Testis (tissue), 3 donors: ENCODE data around the gene STON2. TPM values are rescaled to one million over a fixed set of nuclear protein-coding genes. Genes with fewer than 3 reads are reported as not detected.

Experiments
- DNase-seq: peaks from one replicate; pipeline ENCODE4 v3.0.0-alpha.2; 2019
- H3K27ac ChIP-seq, 2 donors: fragments of 200-600 bp; sonication (generic); one replicate each; pipeline ENCODE4 v1.5.1; 2019
- H3K27me3 ChIP-seq: fragments of 200-600 bp; sonication (generic); one replicate; pipeline ENCODE4 v1.5.1; 2019
- H3K36me3 ChIP-seq: fragments of 200-600 bp; sonication (generic); one replicate; pipeline ENCODE4 v1.5.1; 2017; ENCODE audit warnings: low read depth; ENCODE audit errors: missing control alignments
- H3K4me1 ChIP-seq: fragments of 200-600 bp; sonication (generic); one replicate; pipeline ENCODE4 v1.5.1; 2019
- H3K4me3 ChIP-seq, 2 donors: fragments of 200-600 bp; sonication (generic); one replicate each; pipeline ENCODE4 v1.5.1; 2017 to 2019
- H3K9me3 ChIP-seq: fragments of 200-600 bp; sonication (generic); one replicate; pipeline ENCODE4 v1.5.1; 2017
- CTCF ChIP-seq, 3 experiments: fragments of 450-650 bp in 2 of 3; fragments of 200-600 bp in 1 of 3; sonication (generic) in 1 of 3; IDR thresholded peaks; one replicate each; pipeline ENCODE4 v1.5.1; 2016 to 2019; ENCODE audit warnings: antibody characterized with exemption in 3 of 3, mild to moderate bottlenecking in 2 of 3, moderate library complexity in 1 of 3
- POLR2A ChIP-seq: fragments of 450-650 bp; IDR thresholded peaks from one replicate; pipeline ENCODE4 v1.6.1; 2017; ENCODE audit warnings: antibody characterized with exemption, mild to moderate bottlenecking, moderate library complexity
- WGBS, 2 donors: methylation state at CpG; one replicate each; pipeline ENCODE4 v1.1.5; 2018; 5-methylcytosine and 5-hydroxymethylcytosine counted together
- intact Hi-C: fragments of 100-400 bp; cut with DNase I; formaldehyde crosslinking; loops from one replicate; pipeline ENCODE4 v1.15.1; 2023; ENCODE audit warnings: low total_unique reads
- polyA plus RNA-seq: library from polyadenylated mRNA; stranded (reverse); fragments of 350-450 nt; fragmentation: Illumina TruSeq; extraction: RNeasy Lipid Tissue Mini Kit (QIAGEN cat#74804); gene quantifications from one replicate; pipeline ENCODE4 v1.2.3, GENCODE V29; 2014; ENCODE audit warnings: low read depth, low replicate concordance; ENCODE audit not compliant: insufficient read depth
- total RNA-seq, 2 donors: library from RNA; depleted of rRNA; stranded (reverse); fragments of >200 nt; gene quantifications; one replicate each; pipeline ENCODE4 v1.2.3, GENCODE V29; 2016

The STON2 gene
- total and polyA plus RNA-seq, 3 donors from 2014 or later: 8.3 to 38.5 (median 22.8) TPM

- DNase-seq: no peak
- H3K9me3 ChIP-seq: no peaks in the 10 kb centered on the region
- H3K4me1 ChIP-seq: peaks cover 6% of the 10 kb centered on the region
- no peaks in the 10 kb centered on the region for H3K27me3 ChIP-seq
- H3K36me3 ChIP-seq: no peaks in the 10 kb centered on the region
- TF ChIP-seq CTCF (IDR thresholded peaks at IDR 0.05): no peak
- TF ChIP-seq POLR2A: no peak
- no peak overlapping the region for H3K27ac ChIP-seq
- no peak overlapping the region for H3K4me3 ChIP-seq
- WGBS, 2 donors: 71 to 77% methylated on average over 6 of the region's 6 CpGs
- intact Hi-C loops: no loop called here
Measured at GRCh38 chr14:81398196-81398891, 1.8 kb downstream of the STON2 start.

DNA sequence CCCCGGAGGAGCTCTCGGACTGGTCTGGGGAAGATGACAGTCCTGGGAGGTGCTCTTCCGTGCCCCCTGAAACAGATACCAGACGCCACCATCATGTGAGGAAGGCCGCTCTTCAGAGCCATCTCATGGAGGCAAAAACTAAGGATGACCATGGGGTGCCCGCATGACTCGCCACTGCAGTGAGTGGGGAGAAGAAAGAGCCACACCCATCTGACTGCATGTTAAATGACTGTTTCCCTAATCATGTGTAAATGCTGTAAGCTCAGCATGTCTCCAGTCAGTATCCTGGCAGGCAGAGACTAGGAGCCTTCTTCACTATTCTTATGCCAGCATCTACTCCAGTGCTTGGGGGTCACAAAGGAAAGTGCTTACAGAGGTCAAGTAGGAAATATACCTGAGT lies 4.0 kb downstream of the STON2 start:
- Histone ChIP-seq H3K4me3 (no peak overlapping the region), H3K9me3 (no peaks in the 10 kb centered on the region), H3K27me3 (no peaks in the 10 kb centered on the region), H3K36me3 (no peaks in the 10 kb centered on the region), H3K27ac (no peak overlapping the region), H3K4me1 (peaks cover 4% of the 10 kb centered on the region)
- 96 to 97% methylated on average over 7 of the region's 7 CpGs for WGBS, 2 donors
- TF ChIP-seq CTCF (IDR thresholded peaks at IDR 0.05) (no peak), POLR2A (no peak)
- DNase-seq: no peak
- intact Hi-C loops: no loop called here

GRCh38 chr14:81394739-81395138 lies 5.4 kb downstream of the STON2 start:
- no peaks in the 10 kb centered on the region for H3K27me3 ChIP-seq
- no peak overlapping the region for H3K27ac ChIP-seq
- H3K9me3 ChIP-seq: no peaks in the 10 kb centered on the region
- WGBS, 2 donors: 93 to 96% methylated on average over 1 of the region's 1 CpG
- H3K36me3 ChIP-seq: no peaks in the 10 kb centered on the region
- intact Hi-C loops: no loop called here
- no peaks in the 10 kb centered on the region for H3K4me1 ChIP-seq
- no peak for TF ChIP-seq CTCF (IDR thresholded peaks at IDR 0.05)
- TF ChIP-seq POLR2A: no peak
- DNase-seq: no peak
- no peak overlapping the region for H3K4me3 ChIP-seq

GRCh38 chr14:81392976-81393643 lies 7.0 kb downstream of the STON2 start:
- H3K9me3 ChIP-seq: no peaks in the 10 kb centered on the region
- no peak overlapping the region for H3K27ac ChIP-seq
- 73 to 85% methylated on average over 6 of the region's 6 CpGs for WGBS, 2 donors
- intact Hi-C loops: no loop called here
- H3K36me3 ChIP-seq: no peaks in the 10 kb centered on the region
- H3K4me3 ChIP-seq: no peak overlapping the region
- DNase-seq: no peak
- H3K27me3 ChIP-seq: no peaks in the 10 kb centered on the region
- no peak for TF ChIP-seq CTCF (IDR thresholded peaks at IDR 0.05)
- no peak for TF ChIP-seq POLR2A
- no peaks in the 10 kb centered on the region for H3K4me1 ChIP-seq

DNA sequence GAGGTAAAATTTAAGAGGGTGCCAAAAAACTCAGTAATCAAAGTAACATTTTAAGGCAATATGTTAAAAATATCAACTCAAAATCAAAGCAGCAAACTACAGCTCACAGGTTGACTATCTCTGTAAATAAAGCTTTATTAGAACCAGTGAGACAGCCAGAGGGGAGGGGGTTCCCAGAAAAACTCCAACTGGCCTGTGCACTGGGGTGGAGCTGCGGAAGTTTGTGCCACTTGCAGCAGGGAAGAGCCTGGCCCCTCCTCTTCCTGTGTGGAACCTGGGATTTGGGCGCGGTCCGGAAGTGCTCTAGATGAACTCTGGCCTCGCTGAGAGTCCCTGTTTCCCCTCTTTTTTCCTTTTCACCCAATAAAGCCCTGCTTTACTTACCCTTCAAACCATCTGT lies 8.1 kb downstream of the STON2 start:
- Histone ChIP-seq H3K4me1 (no peaks in the 10 kb centered on the region), H3K27ac (no peak overlapping the region), H3K9me3 (no peaks in the 10 kb centered on the region), H3K27me3 (no peaks in the 10 kb centered on the region), H3K36me3 (no peaks in the 10 kb centered on the region), H3K4me3 (no peak overlapping the region)
- WGBS, 2 donors: 87 to 98% methylated on average over 5 of the region's 5 CpGs
- intact Hi-C loops: no loop called here
- TF ChIP-seq CTCF (IDR thresholded peaks at IDR 0.05) (no peak), POLR2A (no peak)
- no peak for DNase-seq
